ENCODE measurements around the gene ADGRL3.

DNA sequence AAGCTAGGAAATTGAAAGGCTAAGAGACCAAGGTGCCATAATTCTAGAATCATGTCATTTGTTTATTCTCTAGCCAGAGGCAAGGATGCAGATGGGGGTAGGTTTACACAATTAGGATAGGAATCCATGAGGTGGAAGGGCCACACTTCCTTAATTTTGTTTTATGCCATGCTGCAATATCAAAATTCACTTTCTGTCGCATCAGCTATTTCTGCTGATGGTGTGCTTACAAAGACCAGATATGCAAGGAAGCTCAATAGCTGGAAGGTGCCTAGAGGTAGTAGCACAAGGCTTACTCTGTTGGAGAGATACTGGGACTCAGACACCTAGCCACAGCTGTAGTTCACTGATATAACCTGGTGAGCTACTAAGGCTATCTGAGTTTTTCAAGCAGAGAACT, 328.5 kb downstream of the ADGRL3 start:
- TF ChIP-seq, protein P1, sequence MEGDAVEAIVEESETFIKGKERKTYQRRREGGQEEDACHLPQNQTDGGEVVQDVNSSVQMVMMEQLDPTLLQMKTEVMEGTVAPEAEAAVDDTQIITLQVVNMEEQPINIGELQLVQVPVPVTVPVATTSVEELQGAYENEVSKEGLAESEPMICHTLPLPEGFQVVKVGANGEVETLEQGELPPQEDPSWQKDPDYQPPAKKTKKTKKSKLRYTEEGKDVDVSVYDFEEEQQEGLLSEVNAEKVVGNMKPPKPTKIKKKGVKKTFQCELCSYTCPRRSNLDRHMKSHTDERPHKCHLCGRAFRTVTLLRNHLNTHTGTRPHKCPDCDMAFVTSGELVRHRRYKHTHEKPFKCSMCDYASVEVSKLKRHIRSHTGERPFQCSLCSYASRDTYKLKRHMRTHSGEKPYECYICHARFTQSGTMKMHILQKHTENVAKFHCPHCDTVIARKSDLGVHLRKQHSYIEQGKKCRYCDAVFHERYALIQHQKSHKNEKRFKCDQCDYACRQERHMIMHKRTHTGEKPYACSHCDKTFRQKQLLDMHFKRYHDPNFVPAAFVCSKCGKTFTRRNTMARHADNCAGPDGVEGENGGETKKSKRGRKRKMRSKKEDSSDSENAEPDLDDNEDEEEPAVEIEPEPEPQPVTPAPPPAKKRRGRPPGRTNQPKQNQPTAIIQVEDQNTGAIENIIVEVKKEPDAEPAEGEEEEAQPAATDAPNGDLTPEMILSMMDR (conservative IDR thresholded peaks at IDR 0.05; ENCODE audit: low read length): no peak
- no peak for TF ChIP-seq EZH2phosphoT487 (IDR thresholded peaks at IDR 0.05; ENCODE audit: borderline replicate concordance, low read depth, low read length)

Measured in OCI-LY7 (cell line).